ENCODE results near the gene USF2. TPM values are rescaled to one million over a fixed set of nuclear protein-coding genes. Genes with fewer than 3 reads are reported as not detected.

The USF2 gene
- total RNA-seq, 1 donor from 2014 or later, result 137 TPM

- H3K4me3 Mint-ChIP-seq, result no peak overlapping the region
- no peaks in the 10 kb centered on the region for H3K36me3 Mint-ChIP-seq
- DNase-seq (ENCODE audit: low spot score in 2 of 2, unreplicated experiment in 2 of 2), result no peak
These were observed 24.6 kb downstream of the USF2 start for GRCh38 chr19:35293363-35293739.

GRCh38 chr19:35293808-35294207 lies 25.0 kb downstream of the USF2 start:
- no peak for TF ChIP-seq CTCF (IDR thresholded peaks at IDR 0.05; ENCODE audit: unreplicated experiment)
- Mint-ChIP-seq H3K4me1 (peaks cover 35% of the 10 kb centered on the region), H3K4me3 (no peak overlapping the region), H3K27ac (no peak overlapping the region), H3K27me3 (ENCODE audit: low read depth) (no peaks in the 10 kb centered on the region), H3K9me3 (no peaks in the 10 kb centered on the region), H3K36me3 (no peaks in the 10 kb centered on the region)
- no peak for DNase-seq (ENCODE audit: low spot score in 2 of 2, unreplicated experiment in 2 of 2)

More at GRCh38 chr19:35293363-35293739, 24.6 kb downstream of the USF2 start:
- TF ChIP-seq CTCF (IDR thresholded peaks at IDR 0.05; ENCODE audit: unreplicated experiment), result no peak
- Mint-ChIP-seq H3K9me3 (no peaks in the 10 kb centered on the region), H3K27ac (no peak overlapping the region), H3K4me1 (peaks cover 35% of the 10 kb centered on the region), H3K27me3 (ENCODE audit: low read depth) (no peaks in the 10 kb centered on the region)

- Mint-ChIP-seq H3K36me3 (no peaks in the 10 kb centered on the region), H3K4me3 (no peak overlapping the region), H3K27ac (no peak overlapping the region), H3K9me3 (no peaks in the 10 kb centered on the region), H3K4me1 (peaks cover 35% of the 10 kb centered on the region), H3K27me3 (ENCODE audit: low read depth) (no peaks in the 10 kb centered on the region)
- TF ChIP-seq CTCF (IDR thresholded peaks at IDR 0.05; ENCODE audit: unreplicated experiment), result no peak
- DNase-seq (ENCODE audit: low spot score in 2 of 2, unreplicated experiment in 2 of 2), result no peak
These were observed 25.6 kb downstream of the USF2 start for GRCh38 chr19:35294328-35294727.

- H3K4me3 Mint-ChIP-seq, result no peak overlapping the region
- no peak overlapping the region for H3K27ac Mint-ChIP-seq
These were observed 26.4 kb downstream of the USF2 start for GRCh38 chr19:35294859-35295791.

GRCh38 chr19:35295792-35296462 lies 27.2 kb downstream of the USF2 start:
- no peaks in the 10 kb centered on the region for H3K36me3 Mint-ChIP-seq
- H3K9me3 Mint-ChIP-seq, result no peaks in the 10 kb centered on the region
- no peak overlapping the region for H3K4me3 Mint-ChIP-seq
- H3K27ac Mint-ChIP-seq, result no peak overlapping the region
- TF ChIP-seq CTCF (IDR thresholded peaks at IDR 0.05; ENCODE audit: unreplicated experiment), result no peak
- no peak for DNase-seq (ENCODE audit: low spot score in 2 of 2, unreplicated experiment in 2 of 2)
- H3K27me3 Mint-ChIP-seq (ENCODE audit: low read depth), result no peaks in the 10 kb centered on the region
- peaks cover 33% of the 10 kb centered on the region for H3K4me1 Mint-ChIP-seq

More at GRCh38 chr19:35294859-35295791, 26.4 kb downstream of the USF2 start:
- peaks cover 35% of the 10 kb centered on the region for H3K4me1 Mint-ChIP-seq
- no peaks in the 10 kb centered on the region for H3K36me3 Mint-ChIP-seq
- no peaks in the 10 kb centered on the region for H3K9me3 Mint-ChIP-seq
- H3K27me3 Mint-ChIP-seq (ENCODE audit: low read depth), result no peaks in the 10 kb centered on the region
- DNase-seq (ENCODE audit: low spot score in 2 of 2, unreplicated experiment in 2 of 2), result no peak
- no peak for TF ChIP-seq CTCF (IDR thresholded peaks at IDR 0.05; ENCODE audit: unreplicated experiment)

Measured in mesothelial cell of epicardium (in vitro differentiated cells).